GM18498 (cell line): ENCODE measurements around the gene PDXK.

Source experiments
- ATAC-seq: cut with Tn5 transposase; IDR thresholded peaks from one replicate; pipeline ENCODE4 v1.9.1; 2021; ENCODE audit warnings: mild to moderate bottlenecking, moderate library complexity; ENCODE audit not compliant: unreplicated experiment

Gene PDXK

DNA sequence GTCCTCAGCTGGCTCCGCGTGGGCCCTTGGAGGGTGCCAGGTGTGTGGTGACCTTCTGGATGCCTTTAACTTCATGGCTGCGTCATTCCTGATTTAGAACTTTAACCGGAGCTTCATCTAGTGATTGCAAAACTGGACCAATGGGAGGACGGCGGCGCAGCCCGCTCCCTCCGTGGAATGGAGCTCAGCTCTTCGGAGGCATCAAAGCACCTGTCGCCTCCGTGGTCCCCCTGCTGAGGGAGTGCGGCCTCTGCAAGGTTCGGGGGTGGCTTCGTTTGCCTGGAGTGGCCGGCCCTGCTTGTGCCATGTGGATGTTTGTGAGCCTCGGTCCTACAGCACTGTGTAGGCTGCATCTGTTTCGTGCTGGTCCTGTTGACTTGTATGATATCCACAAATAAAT is 43.0 kb downstream of the PDXK start:
- ATAC-seq, result no peak

DNA sequence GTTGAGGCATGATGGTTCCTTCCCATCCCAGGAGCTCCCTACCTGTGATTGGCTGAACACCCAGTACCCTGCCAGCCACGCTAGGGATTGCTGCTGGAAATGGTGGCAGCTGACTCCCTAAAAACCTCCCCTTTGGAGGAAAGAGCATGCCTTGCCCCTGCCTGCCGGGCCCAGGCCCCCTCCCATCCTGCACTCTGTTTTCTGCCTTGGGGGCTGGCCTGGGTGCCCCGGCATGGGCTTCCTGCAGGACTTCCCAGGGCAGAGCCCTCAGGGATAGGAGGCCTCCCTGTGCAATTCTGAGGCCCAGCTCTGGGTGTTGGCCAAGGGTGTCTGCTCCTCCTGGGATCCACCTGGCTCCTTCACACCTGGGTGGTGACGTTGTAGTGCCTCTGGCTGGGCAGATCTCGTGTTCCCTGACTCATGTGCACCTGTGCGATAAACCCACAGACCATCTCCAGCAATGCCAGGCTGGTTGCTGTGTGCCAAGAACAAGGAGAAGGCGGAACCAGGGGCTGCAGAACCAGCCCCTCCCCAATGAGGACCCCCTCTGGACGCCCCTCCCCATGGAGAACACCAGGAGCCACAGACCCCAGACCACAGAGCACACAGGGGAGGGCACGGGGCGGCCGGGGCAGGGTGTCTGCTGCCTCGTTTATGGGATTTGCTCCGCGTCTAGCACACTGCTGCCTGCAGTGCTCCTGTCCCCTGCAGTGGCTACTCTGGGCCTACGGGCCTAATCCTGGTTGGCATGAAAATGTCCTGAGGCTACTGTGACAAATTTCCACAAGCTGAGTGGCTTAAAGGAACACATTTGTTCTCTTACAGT is 43.6 kb downstream of the PDXK start:
- ATAC-seq, result no peak

DNA sequence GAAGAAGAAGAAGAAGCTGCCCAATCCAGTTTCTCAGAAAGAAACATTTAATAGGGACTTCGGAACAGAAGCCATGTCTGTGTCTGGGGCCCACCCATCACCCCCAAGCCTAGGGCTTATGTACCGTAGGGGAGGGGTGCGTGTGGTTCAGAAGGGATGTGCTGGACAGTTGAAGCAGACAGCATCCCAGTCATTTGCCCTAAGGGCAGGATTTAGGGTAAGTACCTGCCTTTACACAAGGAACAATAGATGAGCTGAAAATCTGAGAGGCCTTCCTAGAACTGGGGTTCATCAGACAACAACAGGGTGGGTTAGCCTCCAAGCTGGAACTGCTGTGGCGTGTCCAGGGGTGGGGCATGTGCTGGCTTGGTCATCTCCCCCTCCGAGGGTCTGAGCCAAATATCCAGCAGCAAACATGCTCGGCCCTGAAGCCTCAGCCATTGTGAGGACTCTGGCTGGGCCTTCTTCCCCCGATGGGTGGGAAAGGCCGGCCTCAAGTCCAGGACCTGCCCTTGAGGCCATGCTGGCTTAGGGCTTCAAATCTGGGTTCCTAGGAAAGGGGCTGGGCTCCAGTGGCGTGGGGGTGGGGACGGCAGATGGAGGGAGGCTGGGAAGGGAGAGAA is 45.1 kb downstream of the PDXK start:
- no peak for ATAC-seq

DNA sequence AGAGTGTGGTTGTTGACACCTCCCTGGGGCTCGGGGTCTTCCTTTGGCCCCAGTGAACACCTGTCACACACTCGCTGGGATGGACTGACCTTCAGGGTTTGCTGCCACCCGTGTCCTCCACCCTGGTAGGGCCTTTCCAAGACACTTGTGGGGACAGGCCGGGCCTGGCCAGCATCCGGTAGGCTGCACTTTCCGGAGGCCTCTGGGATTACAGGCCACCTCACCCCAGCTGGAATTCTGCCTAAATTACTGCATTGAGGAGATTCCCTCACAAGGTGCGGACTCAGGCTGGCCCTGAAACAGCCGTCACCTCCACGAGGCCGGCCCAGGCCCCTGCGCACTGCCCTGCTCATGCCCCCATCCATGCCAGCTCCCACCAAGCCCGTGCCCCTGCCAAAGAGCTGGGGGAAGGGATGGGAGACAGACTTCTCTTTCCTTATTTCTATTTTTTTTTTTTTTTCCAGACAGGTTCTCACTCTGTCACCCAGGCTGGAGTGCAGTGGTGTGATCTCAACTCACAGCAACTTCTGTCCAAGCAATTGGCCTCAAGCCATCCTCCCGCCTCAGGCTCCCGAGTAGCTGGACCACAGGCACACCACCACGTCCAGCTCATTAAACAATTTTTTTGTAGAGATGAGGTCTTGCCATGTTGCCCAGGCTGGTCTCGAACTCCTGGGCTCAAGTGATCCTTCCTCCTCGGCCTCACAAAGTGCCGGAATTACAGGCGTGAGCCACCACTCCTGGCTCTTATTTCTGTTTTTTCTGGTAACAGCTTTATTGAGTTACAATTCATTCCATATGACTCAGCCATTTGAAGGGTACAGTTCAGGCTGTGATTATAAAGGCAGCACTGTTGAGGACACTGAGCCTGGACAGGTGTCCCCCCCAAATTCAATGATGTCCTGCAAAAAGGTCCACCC is 45.9 kb downstream of the PDXK start:
- no peak for ATAC-seq

DNA sequence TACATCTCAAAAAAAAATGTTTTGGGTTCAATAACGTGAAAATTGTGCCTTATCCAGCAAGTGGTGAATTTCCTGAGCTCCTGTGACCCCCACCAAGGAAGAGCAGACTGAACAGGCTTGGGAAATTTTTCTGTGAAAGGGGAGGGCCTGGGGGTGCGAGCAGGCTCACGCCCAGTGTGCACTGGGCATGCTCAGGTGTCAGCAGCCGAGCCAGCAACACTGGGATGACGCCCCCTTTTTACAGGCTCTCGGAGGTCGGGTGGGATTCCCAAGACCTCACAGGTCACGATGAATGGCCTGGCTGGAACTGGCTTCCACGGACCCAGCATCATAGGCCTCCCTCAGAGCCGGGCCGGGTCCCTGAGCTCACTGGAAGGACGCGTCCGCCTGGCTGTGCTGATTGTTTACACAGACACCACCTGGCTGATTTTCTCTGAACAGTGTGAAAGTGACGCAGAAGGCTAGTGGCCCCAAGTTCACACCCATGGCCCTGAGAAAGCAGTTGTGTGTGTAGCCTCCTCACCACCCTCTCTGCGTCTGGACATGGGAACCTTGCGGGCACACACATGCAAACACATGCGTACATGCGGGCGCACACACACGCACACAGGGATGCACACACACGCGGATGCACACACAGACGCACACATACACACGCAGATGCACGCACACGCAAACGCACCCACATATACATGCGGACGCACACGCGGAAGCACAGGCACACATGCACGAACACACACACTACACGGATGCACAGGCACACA is 48.0 kb downstream of the PDXK start:
- ATAC-seq, result no peak

DNA sequence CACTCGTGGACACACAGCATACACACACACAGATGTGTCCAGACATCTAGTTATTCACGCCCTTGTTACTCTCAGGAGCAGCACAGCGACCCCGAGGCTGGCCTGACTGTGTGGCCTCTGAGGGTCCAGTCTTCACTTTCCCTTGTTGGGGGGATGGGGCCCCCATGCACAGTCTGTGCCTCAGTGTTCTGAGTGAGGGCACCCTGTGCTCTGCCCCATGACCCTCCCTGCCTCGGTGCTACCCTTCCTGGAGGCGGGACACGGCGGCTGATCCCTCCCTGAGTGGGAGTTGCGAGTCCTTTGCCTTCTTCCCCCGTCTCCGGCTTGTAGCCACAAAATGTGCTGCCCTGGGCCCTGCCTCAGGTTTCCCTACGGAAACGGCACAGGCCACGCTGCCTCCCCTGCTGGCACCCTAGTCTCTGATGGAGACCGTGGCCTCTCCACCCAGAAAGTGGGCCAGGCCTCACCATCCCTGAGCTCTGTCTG is 48.6 kb downstream of the PDXK start:
- no peak for ATAC-seq

DNA sequence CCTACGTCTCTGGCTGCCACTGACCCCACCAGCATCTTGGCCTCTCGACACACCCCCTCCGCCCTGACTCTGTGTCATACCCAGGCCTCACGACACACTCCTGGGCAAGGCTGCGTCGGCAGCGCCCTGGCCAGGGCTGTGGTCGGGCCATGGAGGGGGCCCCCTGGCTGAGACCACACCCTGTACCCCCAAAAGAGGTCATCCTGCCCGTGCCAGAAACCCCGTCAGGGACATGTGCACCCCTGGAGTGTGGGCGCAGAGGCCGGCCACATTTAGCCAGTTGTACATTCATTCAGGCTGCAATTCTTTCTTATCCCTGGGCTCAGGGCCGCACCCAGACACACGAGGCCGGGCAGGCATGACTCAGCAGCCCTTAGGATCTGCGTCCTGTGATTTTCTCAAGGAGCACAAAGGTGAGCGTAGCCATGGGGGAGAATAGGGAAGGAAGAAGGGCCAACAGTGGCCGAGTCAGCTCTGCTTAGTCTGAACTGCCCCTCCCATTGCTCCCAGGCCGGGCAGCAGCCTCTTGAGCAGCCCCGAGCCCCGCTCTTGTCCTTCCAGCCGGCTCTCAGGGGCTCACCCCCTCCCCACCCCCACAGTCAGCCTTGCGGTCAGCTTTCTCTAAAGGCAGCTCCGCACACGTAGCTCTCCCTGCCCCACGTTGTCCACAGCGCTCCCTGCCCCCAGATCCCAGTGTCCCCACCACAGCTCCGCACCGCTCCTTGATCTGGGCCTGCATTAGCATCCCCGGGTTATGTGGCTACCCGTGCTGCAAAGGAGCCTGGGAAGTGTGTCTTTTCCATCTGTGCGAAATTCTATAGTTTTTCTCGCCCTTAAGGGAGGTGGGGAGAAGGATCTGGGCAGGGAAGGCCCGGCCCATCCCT is 49.3 kb downstream of the PDXK start:
- ATAC-seq, result no peak

DNA sequence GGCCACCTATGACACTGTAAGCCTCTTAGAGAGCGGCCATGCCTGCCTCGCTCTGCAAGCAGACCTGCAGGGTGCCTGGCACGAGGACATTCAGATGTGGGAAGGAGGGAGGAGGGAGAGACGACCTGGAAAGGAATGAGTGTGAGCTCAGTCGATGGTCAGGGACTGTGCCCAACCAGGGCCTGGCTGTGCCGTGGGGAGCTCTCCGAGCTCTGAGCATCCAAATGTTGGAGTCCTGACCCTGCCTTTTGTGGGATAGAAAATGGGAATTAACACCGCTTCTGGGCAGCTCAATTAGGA is 49.9 kb downstream of the PDXK start:
- ATAC-seq, result no peak

DNA sequence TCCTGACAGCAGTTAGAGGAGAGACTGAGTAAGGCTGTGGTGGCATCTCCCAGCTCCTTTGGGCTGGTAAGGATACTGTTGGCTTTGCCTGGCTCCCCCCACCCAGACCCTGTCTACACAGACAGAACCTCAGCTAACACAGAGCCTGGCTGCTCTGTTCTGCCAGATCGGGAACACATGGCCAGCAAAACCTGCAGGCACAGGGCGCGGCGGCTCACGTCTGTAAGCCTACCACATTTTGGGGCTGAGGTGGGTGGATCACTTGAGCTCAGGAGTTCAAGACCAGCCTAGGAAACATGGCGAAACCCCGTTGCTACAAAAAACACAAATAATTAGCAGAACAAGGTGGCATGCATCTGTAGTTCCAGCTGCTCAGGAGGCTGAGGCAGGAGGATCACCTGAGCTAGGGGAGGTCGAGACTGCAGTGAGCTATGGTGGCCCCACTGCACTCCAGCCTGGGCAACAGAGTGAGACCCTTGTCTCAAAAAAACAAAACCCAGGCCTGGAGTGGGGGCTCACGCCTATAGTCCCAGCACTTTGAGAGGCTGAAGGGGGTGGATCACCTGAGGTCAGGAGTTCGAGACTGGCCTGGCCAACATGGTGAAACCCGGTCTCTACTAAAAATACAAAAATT is 50.5 kb downstream of the PDXK start:
- ATAC-seq, result no peak

DNA sequence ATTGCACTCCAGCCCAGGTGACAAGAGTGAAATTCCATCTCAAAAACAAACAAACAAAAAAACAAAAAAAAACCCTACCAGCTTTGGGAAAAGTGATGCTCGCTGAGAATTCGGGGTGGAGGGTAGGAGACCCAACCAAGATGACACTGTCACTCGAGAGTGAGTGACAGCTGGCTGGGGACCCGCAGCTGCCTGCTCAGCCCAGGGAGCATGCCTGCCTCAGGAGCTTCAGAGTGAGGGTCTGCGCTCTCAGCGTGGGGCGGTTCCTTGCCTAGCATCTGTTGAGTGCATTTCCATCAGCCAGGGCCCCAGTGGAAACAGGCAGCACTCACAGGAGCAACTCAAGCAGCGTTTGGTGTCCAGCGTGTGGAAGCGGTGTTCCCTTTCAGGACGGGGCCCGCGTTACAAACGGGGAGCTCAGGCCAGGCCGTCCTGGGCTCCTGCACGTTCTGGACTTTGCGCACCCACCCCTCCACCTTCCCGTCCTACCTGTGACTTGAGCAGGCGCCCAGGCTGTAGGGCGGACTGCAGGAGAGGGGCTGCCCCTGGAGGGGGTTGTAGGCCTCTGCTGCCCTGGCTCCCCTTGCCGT is 51.2 kb downstream of the PDXK start:
- ATAC-seq, result no peak

DNA sequence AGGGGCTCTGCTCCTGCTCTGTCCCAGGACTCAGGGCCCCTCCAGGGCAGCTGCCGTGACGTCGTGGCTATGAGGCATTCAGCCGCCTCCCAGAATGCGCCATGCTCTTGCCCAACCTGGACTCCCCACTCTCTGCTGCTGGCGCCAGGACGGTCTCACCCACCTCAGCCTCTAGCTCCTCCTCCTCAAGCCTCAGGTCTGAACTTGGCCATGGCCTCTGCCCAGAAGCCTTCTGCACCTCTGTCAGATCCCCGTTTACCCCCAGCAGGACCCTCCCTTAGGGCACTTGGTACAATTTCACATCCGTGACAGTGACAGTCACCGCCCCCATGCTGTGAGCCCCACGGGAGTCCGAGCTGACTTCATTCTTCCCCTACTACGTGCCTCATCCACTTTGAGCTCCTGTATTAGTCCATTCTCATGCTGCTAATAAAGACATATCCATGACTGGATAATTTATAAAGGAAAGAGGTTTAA is 52.3 kb downstream of the PDXK start:
- ATAC-seq, result no peak

DNA sequence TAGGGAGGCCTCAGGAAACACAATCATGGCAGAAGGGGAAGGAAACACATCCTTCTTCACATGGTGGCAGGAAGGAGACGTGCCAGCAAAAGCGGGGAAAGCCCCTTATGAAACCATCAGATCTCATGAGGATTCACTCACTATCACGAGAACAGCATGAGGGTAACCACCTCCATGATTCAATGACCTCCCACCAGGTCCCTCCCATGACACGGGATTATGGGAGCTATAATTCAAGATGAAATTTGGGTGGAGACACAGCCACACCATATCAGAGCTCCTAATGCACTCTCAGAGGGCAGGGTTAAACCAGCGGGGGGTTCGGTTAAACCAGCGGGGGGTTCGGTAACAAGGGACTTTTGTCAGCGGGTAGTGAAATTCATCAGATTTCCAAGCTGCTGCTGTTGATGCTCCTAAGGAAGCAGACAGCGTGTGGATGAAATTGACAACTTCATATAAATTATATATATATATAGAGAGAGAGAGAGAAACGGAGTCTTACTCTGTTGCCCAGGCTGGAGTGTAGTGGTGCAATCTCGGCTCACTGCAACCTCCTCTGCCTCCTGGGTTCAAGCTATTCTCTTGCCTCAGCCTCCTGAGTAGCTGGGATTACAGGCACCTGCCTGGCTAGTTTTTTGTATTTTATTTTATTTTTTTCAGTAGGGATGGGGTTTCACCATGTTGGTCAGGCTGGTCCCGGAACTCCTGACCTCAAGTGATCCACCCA is 52.9 kb downstream of the PDXK start:
- ATAC-seq, result no peak

DNA sequence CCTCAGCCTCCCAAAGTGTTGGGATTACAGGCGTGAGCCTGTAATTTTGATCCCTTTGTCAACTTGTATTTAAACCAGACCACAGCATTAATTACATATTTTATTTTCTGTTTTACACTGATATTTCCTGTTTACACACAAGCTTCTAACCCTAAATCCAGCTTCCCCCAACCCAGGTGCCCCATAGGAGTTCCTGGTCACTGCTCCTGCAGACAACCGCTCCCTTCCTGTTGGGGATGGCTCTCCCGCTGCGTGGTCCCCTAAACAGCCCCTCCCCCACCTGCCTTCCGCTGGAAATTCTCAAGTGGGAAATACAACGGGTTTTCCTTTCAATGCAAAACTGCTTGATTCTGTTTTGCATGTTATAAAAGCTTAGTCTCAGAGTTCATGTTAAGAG is 53.5 kb downstream of the PDXK start:
- no peak for ATAC-seq

DNA sequence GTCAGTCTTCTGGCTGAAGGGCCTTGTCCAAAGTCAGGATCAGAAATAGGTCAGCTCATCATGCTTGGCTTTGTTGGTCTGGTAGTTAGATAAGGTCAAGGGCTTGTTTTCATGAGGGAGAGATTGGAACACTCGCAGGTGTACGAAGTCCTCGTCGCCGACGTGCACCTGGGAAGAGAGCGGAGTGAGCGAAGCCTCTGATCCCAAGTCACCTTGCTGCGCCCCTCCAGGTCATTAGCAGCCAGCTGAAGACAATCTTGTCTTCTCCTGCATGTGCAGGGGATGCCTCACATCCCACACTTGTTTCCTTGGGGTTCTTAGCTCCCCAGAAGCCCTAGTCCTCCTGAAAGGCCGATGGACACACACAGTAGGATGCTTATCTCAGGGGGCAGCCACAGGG is 55.2 kb downstream of the PDXK start:
- no peak for ATAC-seq

DNA sequence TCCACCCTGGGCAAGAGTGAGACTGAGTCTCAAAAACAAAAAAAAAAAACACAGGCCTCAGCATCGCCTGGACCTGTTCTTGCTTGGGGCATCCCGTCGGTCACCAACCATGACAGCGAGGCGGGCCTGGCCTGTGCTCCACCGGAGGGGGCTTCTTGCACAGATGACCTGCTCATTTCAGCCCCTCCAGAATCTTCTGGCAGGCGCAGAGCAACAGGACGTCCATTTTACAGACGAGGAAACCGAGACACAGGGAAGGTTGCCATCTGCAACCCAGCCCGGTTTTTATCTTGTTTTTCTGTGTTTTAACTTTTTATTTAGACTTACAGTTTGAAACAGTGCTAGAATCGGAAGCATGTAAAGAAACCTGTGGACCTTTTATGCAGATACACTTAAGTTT is 56.3 kb downstream of the PDXK start:
- no peak for ATAC-seq

DNA sequence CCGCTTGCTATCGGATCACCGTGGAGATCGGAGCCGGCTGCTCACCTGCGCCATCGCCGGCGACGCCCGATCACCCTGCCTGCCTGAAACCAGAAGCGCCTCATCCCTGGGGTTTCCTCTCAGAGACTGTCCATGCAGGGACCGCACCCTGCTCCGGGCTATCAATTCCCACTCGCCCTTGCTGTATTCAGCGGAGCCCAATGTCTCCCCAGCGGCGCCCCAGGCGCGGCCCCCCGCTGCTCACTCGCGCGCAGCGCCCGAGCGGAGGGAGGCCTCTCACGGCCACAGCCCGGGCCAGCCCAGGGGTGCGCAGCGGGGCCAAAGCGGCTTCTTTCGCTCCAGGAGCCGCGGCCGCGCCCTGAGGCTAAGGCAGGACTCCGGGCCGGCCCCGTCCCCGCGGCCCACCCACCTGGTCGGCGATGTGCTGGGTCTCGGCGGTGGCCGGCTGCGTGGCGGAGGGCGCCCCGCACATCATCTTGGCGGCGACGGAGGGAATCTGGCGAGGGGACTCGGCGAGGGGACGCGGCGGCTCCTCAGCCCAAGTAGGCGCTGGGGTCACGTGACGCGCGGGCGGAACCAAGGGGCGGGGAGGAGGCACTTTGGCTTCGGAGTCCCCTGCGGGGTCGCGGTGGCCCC is 57.0 kb downstream of the PDXK start, which contains the start of gene CSTB:
Gene CSTB, minus strand, starts transcription at position 514 of the 636 bp plus-strand sequence. Its CDS starts 39 bp downstream, at position 475.
- ATAC-seq, result peak; percentile 64

DNA sequence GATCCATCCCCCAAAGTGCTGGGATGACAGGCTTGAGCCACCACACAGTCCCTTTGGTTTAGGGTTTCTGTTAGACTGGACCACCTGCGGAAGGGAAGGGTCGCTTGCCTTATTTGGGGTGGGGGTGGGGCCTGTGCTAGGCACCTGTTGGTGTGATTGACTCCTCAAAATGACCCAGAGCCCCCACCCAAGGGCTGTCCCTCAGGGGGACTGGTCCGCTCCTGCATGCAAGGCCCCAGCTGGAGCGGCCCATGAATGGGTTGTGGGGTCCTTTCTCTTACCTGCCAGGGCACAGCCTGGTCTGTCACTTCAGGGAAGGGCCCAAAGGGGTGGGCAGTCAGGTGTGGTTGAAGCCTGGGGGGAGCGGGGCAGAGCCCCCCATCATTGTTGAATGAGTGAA is 59.0 kb downstream of the PDXK start:
- no peak for ATAC-seq
